GM13976 (cell line): ENCODE measurements around the gene SAGE1.
A peak's percentile ranks its signal among the peaks of the same experiment; 100 is the strongest.
"Not testable (repeated sequence)": the region's sequence is repeated elsewhere in the genome, so short reads cannot be mapped to it uniquely, and the experiment has no call there.

Experiments
- DNase-seq: peaks from one replicate; pipeline ENCODE4 v3.0.0; 2012; ENCODE audit warnings: low spot score
- CTCF ChIP-seq: IDR thresholded peaks from 2 replicates; pipeline ENCODE4 v1.5.1; 2012; ENCODE audit warnings: borderline replicate concordance, mild to moderate bottlenecking; ENCODE audit not compliant: insufficient read depth; ENCODE audit errors: extremely low read depth, missing control alignments, control extremely low read depth
- in situ Hi-C: fragments of 300-500 bp; cut with MboI; formaldehyde crosslinking; loops from one replicate; pipeline ENCODE4 v1.12.0; 2022; ENCODE audit warnings: low sequenced_read_pairs, mixed read lengths, inconsistent platforms; ENCODE audit not compliant: unreplicated experiment

Gene SAGE1

GRCh38 chrX:135893294-135893817 is at the start of gene SAGE1, which contains the start of gene CT45A10:
Gene SAGE1, plus strand, starts transcription at chrX:135893716. Its CDS starts 2,527 bp downstream, at chrX:135896243.
Gene CT45A10, minus strand, starts transcription at chrX:135893444. Its CDS starts 8,100 bp downstream, at chrX:135885344.
- TF ChIP-seq CTCF, result no peak
- in situ Hi-C loops, result no loop called here
- DNase-seq, result no peak

GRCh38 chrX:135854438-135854837 is 39.1 kb upstream of the SAGE1 start, which contains the start of gene CT45A8:
Gene CT45A8, minus strand, starts transcription at chrX:135854538. Its CDS starts 3,755 bp downstream, at chrX:135850783.
- in situ Hi-C loops, DNase-seq: not testable (repeated sequence)

GRCh38 chrX:135871712-135872111 is 21.8 kb upstream of the SAGE1 start, which contains the start of gene CT45A9:
Gene CT45A9, minus strand, starts transcription at chrX:135871812. Its CDS starts 3,751 bp downstream, at chrX:135868061.
- in situ Hi-C loops, DNase-seq: not testable (repeated sequence)

- in situ Hi-C loops, result not testable (repeated sequence)
Measured at GRCh38 chrX:135882741-135883140, 10.8 kb upstream of the SAGE1 start.

GRCh38 chrX:135888230-135888629 is 5.3 kb upstream of the SAGE1 start:
- DNase-seq, in situ Hi-C loops: not testable (repeated sequence)

More at GRCh38 chrX:135882741-135883140, 10.8 kb upstream of the SAGE1 start:
- not testable (repeated sequence) for DNase-seq

- peak; percentile 24 for TF ChIP-seq CTCF
- DNase-seq, in situ Hi-C loops: not testable (repeated sequence)
Measured at GRCh38 chrX:135888976-135889375, 4.5 kb upstream of the SAGE1 start.

GRCh38 chrX:135890087-135890585 is 3.4 kb upstream of the SAGE1 start:
- no peak for TF ChIP-seq CTCF
- no peak for DNase-seq
- in situ Hi-C loops, result no loop called here

GRCh38 chrX:135892781-135893180 is 735 bp upstream of the SAGE1 start:
- no peak for TF ChIP-seq CTCF
- in situ Hi-C loops, result no loop called here
- DNase-seq, result no peak

GRCh38 chrX:135910251-135910650 is 16.7 kb downstream of the SAGE1 start:
- in situ Hi-C loops, result no loop called here
- no peak for DNase-seq
- no peak for TF ChIP-seq CTCF
